ENCODE data around the gene KCNQ1.

The KCNQ1 gene

DNA sequence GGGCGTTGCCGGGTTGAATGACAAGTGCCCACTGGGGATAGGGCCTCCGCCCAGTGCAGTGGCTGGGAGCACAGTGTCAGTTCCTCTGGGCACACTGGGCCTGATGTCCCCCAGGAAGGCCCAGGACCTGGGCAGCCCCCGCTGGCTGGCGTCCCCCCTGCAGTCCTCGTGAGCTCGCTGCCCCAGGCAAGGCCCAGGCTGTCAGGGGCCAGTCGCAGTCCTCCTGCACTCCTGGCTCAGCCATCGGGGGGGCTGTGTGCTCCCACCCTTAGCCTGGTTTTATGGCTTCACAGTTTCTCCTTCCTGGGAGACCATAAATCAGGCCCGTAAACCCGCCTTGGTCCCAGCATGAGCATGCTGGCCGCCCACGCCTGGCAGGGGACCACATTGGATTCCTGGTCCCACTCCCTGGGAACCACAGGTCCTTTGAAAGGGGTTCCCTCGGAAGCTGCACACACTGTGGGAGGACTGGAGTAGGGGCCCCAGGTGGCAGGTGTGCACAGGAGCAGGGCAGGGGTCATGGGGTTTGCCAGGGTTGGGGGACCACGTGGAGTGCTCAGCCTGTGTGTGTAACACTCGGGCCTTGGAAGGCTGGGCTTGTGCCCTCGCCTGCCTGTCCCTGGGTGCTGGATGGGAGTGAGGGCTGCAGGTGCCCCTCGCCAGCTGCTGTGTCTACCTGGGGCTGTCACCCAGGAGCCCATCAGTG is 141.4 kb downstream of the KCNQ1 start:
- no peak for DNase-seq

GRCh38 chr11:2586793-2587131 is 142.0 kb downstream of the KCNQ1 start:
- no peak for DNase-seq

DNA sequence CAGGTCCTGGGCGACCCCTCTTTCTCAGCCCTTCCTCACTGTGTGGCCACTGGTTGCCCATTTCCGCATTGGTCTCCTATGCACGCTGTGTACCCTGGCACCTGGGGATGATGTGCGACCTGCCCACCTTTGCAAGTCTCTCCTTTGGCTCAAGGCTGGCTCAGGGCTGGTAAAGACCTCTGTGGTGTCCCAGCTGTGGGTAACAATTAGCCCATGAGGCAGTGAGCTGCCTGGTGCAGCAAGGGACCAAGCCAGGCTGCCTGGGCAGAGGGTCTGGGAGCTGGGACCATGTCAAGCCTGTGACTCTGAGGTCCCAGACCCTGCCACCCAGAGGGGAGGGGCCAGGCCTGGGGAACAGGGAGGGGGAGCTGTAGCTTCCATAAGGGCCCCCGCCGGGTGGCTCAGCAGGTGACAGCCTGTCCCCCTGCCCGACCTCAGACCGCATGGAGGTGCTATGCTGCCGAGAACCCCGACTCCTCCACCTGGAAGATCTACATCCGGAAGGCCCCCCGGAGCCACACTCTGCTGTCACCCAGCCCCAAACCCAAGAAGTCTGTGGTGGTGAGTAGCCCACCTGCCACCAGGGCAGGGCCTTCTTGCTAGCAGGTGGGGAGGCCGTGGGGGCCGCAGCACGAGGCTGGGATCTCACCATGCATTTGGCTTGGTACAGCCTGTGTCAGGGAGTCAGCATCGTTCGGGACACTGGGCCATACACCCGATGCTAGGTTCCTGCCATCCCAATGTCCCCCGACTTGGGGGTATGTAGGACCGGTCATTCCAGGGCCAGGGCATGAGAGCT is 142.5 kb downstream of the KCNQ1 start:
- no peak for DNase-seq

DNA sequence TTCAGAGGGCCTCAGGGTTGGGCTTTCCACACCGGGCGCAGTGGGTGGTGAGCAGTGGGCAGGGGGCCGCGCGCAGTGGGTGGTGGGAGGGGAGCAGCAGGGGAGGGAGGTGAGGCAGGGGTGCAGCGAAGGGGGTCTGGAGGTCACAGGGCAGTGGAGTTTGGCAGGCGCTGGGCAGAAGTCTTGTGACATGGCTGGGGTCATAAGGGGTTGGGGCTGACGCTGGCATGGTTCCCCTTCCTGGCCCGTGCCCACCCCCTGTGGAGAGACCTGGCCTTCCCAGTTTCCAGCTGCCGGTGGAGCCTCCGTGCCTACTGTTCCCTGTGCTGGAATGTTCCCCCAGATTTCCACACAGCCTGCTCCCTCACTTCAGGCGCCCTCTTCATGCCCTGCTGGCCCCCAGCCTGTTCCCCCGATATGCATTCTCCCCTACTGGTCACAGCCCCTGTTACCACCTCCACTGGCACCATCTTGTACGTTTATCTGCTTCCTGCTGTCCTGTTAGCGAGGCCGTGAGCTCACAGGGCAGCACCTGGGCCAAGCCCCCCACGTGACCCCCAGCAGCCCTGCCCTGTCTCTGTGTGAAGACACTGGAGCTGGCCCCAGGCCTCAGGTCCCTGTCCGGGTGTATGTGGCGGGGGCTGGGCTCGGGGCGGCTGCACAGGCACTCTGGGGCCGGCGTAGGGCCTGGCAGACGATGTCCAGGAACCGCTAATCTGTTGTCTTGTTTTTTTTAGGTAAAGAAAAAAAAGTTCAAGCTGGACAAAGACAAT is 143.4 kb downstream of the KCNQ1 start:
- DNase-seq, result no peak

DNA sequence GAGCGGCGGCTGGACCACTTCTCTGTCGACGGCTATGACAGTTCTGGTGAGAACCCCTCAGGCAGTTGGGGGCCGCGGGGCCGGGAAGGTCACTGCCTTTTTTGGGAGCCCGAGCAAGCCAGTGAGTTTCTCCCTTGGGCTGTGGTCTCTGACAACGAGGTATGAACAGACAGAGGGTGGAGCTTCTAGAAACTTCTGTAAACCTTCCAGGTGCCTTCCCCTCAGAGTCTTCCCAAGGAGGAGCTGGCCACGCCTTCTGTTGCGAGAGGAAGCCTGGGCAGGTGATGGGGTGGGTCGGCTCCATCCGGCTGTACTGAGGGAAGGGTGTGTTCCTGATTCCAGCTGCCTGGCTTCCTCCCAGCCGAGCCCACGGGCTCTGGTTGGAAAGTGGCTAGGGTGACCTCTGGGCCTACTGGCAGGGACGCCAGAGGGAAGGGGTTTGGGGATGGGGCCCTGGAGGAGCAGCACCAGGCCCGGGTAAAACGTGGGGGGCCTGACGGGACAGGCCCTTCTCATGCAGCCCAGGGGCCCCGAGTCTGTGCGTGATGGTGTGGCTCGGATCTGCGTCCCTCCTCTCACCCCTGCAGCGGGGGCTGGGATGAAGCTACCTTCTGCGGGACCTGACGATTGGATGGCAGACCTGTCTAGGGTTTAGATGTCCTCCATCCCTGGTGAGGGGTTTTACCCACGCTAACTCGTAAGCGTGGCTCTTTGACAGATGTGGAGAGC is 144.2 kb downstream of the KCNQ1 start:
- DNase-seq, result no peak

DNA sequence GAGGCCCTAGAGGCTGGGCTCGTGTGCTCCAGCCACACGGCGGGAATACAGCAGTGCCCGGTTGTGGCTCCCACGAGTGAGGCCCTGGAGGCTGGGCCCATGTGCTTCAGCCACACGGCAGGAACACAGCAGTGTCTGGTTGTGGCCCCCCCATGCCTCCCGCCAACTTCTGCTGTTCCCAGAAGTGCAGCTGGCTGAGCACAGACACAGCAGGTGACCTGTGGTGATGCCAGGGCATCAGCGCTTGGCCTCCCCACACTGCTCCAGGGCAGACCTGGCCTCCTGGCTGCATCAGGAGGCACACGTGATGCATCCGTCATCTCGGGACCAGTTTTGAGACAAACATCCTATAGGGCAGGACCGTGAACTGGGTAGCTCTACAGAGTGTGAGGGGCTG is 144.7 kb downstream of the KCNQ1 start:
- no peak for DNase-seq

- DNase-seq, result no peak
Measured at GRCh38 chr11:2590131-2590964, 145.5 kb downstream of the KCNQ1 start.

- no peak for DNase-seq
Measured at GRCh38 chr11:2590965-2591754, 146.4 kb downstream of the KCNQ1 start.

GRCh38 chr11:2591805-2592204 is 147.0 kb downstream of the KCNQ1 start:
- no peak for DNase-seq

DNA sequence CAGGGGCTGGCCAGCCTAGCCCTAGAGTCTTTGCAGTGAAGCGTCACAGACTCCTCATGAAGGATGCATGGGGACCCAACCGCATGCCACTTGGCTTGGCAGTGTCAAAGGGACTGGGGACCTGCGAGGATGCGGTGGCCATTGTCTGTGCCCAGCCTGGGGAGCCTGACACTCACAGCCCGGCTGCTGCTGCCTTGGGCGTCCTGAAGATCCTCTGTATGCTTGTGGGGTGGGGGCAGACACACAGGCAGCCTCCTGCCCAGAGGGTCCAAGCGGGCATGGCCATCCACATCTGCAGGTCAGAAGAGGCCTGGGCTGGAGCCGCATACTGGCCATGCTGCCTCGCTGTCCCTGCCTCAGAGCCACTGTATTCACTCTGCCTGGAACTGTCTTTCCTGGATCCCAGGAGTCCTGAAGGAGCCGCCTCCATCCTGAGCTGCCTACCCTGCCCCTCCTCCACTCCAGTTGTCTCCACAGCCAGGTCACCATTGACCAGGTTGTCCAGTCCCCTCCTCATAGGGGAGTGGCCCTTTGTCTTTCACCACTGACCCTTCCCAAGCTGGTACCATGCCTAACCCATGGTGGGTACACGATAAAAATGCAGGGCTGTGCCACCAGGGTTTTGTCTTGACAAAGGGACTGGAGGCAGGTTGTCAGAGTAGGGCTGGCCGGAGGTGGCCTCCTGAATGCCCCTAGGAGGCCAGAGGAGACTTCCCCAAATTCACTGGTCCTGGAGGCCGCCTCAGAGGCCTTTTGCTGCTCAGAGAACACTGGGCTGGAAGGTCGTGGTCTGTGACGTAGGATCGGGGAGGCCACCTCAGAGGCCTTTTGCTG is 148.0 kb downstream of the KCNQ1 start:
- DNase-seq, result no peak

DNA sequence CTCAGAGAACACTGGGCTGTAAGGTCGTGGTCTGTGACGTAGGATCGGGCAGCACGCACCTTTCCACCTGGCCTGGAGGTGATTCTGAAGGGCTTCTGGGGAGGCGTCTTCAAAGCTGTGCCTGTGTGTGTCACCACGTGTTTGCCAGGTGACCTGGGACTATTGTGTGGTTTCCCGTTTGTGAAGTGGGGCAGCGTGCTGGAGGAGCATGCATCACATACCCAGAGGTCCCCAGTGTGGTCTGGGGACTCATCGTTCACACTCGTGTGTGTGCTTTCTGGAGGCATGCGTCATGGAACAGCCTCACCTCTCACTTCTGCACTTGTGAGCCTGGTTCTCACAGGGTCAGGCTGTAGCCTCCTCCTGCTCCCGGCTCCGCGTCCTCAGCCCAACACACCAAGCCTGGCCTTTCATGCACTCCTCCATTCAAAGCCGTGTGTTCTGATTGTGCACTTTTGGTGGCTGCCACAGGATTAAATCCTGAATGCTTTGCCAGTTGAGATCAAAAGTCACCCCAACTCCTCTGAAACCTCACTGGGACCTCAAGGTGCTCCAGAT is 148.7 kb downstream of the KCNQ1 start:
- no peak for DNase-seq

DNA sequence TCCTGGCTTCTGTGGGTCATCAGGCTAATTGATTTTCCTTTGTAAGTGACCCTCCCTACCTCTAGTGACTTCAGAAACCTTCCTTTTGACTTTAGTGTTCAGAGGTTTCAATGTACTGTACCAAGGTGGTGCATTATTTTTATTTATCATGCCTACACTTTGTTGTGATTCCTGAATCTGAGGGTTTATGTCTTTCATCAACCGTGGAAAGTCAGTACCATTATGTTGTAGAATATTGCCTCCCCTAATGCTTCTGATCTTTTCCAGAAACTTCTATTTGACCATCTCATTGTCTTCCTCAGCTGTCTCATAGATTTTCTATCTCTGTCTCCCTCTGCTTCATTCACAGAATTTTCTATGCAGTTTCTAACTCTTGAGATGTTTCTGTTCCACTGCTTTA is 149.5 kb downstream of the KCNQ1 start:
- no peak for DNase-seq

DNA sequence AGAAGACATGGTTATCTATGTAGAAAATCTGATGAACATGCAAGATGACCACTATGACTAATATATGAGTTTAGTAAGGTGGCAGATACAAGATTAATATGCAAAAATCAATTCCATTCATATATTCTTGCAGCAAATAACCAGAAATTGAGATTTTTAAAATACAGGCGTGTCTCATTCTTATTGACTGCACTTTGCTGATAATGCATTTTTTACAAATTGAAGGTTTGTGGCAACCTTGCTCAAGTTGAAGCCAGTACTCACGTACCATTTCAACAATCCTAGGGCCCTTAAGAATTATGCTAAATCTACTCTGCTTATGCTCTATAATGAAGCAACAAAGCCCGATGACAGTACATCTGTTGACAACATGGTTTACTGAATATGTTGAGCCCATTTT is 150.4 kb downstream of the KCNQ1 start:
- no peak for DNase-seq

GRCh38 chr11:2599561-2600189 is 154.9 kb downstream of the KCNQ1 start:
- DNase-seq, result no peak

- DNase-seq, result no peak
Measured at GRCh38 chr11:2609345-2609744, 164.5 kb downstream of the KCNQ1 start.

DNA sequence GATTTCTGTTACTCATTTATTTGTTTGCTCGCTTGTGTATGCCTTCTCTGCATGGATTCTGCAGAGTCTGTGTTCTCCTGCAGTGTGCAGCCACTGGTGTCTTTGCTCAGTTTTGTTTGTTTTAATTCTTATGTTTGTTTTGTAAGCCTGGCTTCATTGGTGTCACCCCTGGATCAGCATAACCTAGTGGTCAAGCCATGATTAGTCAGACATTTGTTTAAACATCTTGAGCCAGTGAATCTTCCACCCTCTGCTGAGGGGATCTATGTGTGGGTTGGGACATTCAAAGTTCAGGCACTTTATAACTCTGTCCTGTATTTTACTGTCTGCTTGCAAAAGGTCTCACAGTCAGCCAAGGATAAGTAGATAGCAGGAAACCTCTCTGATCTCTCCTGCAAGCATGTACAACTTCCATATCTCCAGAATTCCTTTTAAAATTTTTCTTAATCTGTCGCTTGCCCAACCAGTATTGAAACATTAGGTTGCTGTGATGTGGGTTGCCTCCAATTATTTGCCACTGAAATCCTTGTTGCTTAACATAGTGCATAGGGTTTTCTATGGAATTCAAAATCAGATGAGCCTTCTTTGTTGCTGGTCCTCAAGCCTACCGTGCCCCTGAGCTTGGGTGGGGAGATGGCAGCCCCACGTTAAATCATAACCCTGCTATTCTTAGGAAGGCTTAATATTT is 168.2 kb downstream of the KCNQ1 start:
- peak in 1 of 2 experiments; percentile 13 for DNase-seq

DNA sequence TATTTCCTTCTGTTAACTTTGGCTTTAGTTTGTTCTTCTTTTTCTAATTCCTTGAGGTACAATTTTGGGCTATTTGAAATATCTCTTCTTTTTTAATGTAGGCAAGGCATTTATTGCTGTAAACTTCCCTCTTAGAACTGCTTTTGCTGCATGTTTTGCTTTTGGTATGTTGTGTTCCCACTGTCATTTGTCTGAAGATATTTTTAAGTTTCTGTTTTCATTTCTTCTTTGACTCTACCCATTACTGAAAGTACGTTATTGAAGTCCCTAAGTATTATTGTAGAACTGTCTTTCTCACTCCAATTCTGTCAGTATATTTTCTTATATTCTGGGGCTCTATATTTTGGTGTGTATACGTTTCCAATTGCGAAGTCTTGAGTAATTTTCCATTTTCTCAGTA is 177.1 kb downstream of the KCNQ1 start:
- DNase-seq, result no peak

- DNase-seq, result no peak
Measured at GRCh38 chr11:2625183-2625582, 180.4 kb downstream of the KCNQ1 start.

GRCh38 chr11:2630679-2631078 is 185.9 kb downstream of the KCNQ1 start:
- DNase-seq, result no peak
